Cardiac fibroblast (primary cell): ENCODE data around the gene MGMT.

Source experiments
- DNase-seq, 2 donors: peaks; one replicate each; pipeline versions ENCODE4 v3.0.0 to v3.0.0-alpha.2; 2010; ENCODE audit warnings: low read depth in 2 of 2
- H3K4me3 ChIP-seq, 2 donors: replicated peaks in 1 of 2; 1 replicate in 1 of 2; 2 replicates in 1 of 2; pipeline ENCODE4 v1.5.1; 2011; ENCODE audit warnings: low read depth in 2 of 2, low read length in 2 of 2, mild to moderate bottlenecking in 2 of 2, moderate library complexity in 1 of 2
- TF ChIP-seq, protein P1 (sequence below): IDR thresholded peaks from one replicate; pipeline ENCODE4 v1.5.1; 2011; ENCODE audit warnings: low read depth, mild to moderate bottlenecking, low read length, inconsistent platforms

The MGMT gene

DNA sequence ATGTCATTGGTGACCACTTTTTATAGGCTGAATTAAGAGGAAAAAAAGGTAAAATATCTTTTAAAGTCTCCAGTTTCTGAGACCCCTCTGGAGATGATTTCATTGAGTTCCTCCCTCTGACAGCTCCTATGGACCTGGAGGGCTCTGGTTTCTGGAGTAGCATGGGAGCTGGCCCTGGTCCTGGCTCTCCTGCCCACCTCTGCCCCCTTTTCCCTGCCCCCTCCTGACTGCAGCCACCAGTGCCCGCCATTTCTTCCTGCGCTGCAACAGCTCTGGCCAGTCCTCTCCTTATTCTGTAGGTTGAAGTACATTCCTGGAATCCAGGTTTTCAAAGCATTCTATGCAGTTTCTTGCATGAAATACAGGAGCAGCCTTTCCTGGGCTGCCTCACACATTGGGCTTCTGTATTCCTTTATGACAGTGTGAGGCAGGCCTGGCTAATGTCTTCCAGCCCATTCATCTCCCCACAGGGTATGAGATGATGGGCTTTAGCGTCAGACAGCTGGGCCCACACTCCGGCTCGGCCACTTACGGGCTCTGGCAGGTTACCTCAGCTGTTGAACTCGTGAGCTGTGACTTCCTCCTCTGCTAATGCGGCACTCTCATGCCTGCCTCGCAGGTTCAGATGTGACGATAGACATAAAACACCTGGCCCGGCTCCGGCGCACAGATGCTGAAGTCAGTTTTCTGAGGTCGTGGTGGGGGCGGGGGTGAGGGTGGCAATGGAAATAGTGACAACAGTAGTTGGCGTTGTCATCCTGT, 101.7 kb downstream of the MGMT start:
- H3K4me3 ChIP-seq, result no peak overlapping the region
- TF ChIP-seq, protein P1, sequence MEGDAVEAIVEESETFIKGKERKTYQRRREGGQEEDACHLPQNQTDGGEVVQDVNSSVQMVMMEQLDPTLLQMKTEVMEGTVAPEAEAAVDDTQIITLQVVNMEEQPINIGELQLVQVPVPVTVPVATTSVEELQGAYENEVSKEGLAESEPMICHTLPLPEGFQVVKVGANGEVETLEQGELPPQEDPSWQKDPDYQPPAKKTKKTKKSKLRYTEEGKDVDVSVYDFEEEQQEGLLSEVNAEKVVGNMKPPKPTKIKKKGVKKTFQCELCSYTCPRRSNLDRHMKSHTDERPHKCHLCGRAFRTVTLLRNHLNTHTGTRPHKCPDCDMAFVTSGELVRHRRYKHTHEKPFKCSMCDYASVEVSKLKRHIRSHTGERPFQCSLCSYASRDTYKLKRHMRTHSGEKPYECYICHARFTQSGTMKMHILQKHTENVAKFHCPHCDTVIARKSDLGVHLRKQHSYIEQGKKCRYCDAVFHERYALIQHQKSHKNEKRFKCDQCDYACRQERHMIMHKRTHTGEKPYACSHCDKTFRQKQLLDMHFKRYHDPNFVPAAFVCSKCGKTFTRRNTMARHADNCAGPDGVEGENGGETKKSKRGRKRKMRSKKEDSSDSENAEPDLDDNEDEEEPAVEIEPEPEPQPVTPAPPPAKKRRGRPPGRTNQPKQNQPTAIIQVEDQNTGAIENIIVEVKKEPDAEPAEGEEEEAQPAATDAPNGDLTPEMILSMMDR, result no peak
- no peak for DNase-seq

DNA sequence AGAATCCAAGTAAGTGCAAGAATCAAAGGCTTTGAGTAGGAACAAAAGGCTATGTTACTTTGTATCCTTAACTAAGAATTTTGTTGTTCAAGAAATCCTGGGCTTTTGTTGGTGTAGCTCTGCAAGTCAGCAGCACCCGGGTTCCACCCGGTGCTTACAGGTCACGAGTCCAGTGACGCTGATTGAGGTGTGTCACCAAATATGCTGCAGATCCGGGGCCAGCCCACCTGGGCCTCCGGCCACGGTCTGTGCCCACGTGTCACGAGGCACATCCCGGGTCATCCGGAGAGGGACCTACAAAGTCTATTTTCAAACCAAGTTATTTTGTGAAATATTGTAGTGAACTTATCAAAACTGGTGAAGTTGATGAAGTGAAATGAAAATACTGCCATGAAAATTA, 103.1 kb downstream of the MGMT start:
- H3K4me3 ChIP-seq, result no peak overlapping the region
- no peak for DNase-seq
- TF ChIP-seq, protein P1, result no peak

DNA sequence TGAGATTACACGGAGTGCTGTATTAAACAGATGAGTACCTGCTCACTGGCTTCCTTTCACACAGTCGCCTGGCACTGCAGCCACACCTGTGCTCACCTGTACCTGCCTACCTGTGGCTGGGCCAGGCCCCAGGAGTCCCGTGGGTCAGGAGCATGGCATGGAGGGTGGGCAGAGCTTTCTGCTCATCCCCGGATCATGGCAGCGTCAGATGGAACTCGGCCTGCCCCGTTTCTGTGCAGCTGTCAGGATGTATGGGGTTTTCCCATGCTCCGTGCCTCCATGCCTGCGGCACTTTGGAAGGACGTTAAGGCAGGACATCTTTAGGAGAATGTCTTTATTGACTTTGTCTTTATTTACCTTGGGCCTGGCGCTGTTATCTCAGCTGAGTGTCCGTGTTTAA, 112.2 kb downstream of the MGMT start:
- DNase-seq, result no peak
- TF ChIP-seq, protein P1, result no peak
- no peak overlapping the region for H3K4me3 ChIP-seq

DNA sequence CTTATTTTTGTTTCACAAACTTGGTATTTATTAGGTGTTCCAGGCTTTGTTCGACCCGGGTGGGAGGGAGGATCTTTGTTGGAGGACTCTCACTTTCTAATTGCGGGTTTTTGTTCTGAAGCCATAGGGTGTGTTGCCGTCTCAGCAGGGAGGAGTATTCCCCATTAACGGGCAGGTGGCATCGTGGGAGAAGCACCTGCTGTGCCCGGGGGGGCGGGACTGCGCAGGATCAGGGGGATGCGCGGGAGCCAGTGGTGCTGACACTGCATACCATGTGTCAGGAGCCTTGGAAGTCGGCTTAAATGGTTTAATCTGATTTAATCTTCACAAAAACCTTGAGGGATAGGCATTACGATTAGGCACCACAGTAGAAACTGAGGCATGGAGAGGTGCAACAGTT, 113.0 kb downstream of the MGMT start:
- no peak for DNase-seq
- TF ChIP-seq, protein P1, result no peak
- H3K4me3 ChIP-seq, result no peak overlapping the region

DNA sequence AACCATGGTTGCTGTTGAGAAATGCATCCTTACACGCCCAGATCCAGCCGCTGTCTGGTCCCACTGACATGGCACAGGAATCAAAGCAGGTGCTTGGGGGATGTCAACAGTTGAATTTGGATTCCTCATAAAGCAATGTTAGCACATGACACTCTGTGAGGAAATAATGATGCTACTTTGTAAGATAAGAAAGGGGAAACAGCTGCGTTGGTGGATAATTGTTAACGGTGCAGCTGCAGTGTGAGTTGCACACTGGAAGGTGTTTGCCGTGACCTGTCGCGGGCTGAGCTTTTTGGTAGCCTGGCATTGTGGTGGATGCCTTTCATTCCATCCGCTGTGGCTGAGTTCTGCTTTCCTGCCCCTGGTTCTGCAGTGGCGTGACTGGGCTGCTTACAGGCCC, 113.9 kb downstream of the MGMT start:
- no peak for DNase-seq
- no peak overlapping the region for H3K4me3 ChIP-seq
- TF ChIP-seq, protein P1, result no peak

DNA sequence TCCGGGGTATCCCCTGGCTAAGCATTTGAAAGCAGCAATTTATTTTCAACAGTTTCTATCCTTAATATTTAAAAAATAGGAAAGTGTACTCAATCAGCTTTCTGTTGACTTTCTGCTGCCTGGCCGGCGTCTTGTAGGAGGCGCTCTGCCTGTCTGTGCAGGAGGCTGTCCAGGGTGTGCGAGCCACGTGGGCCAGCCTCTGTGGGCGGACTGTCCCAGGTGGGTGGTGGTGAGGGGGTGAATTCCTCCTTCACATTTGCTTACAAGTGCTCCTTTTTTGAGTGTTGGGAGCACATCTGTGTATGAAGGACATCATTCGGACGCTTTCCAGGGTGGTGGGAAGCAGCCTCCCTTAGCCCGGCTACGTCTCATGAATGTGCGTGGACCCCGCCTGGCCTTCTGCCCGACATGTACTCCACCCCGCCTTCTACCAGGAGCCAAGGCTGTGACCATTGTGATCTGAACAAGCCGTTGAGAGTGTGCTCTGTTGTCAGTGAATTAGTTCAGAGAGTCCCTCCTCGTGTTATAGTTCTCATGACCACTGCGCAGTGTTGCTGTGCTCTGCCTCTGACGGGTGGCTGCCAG, 114.9 kb downstream of the MGMT start:
- TF ChIP-seq, protein P1, result no peak
- H3K4me3 ChIP-seq, result no peak overlapping the region
- DNase-seq, result no peak

DNA sequence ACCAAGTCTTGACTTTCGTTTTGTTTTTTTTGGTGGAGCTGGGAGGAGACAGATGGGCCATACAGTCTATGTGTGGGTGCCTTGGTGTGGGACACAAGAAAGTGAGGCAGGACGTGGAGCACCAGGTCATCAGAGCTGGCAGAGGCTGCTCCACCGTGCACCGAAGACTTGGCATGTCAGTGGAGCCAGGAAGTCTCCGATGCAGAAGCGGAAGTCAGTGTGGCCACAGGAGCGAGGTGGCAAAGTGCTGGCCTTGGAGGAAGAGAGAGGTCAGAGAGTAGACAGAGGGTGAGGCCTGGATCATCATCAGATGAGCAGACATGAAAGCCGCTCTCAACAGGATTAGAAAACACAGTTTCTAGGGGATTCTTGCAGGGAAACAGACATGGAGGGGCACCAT, 116.8 kb downstream of the MGMT start:
- DNase-seq, result no peak
- TF ChIP-seq, protein P1, result no peak
- H3K4me3 ChIP-seq, result no peak overlapping the region
